ENCODE results near the gene TMEM254.
"Not testable (repeated sequence)": the region's sequence is repeated elsewhere in the genome, so short reads cannot be mapped to it uniquely, and the experiment has no call there.

TMEM254 gene

DNA sequence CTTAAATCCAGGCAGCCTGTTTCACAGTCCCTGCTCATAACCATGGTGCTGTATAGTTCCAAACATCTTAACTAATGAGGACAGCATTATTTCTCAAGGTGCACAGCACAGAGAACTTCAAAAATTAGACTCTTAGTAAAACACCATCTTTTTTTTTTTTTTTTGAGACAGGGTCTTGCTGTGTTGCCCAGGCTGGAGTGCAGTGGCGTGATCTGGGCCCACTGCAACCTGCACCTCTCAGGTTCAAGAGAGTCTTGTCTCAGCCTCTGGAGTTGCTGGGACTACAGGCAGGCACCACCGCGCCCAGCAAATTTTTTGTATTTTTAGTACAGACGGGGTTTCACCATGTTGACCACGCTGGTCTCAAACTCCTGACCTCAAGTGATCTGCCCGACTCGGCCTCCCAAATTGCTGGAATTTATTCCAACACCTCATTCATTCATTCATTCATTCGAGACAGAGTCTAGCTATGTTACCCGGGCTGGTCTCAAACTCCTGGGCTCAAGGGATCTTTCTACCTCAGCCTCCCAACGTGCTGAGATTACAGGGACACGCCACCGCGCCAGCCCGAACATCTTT is 507 bp upstream of the TMEM254 start:
- DNase-seq, result no peak

DNA sequence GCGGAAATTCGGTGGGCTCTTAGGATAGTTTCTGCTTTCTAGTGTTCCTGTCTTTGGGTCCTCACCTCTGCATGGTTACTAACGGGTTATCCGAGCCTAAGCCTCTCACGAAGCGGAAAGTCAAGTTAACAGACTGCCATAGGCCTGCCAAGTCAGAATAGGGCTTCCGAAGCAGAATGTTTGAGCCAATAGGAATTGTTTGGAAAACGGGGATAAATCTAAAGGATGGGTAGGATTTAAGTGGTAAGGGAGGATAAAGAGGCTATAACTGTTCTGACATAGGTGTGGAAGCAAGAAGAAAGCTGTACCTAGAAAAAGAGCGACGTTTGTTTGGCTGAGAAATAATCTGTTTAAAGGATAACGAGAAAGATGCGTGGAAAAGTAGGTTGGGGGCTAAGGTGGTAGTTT is 851 bp downstream of the TMEM254 start:
- no peak for DNase-seq

DNA sequence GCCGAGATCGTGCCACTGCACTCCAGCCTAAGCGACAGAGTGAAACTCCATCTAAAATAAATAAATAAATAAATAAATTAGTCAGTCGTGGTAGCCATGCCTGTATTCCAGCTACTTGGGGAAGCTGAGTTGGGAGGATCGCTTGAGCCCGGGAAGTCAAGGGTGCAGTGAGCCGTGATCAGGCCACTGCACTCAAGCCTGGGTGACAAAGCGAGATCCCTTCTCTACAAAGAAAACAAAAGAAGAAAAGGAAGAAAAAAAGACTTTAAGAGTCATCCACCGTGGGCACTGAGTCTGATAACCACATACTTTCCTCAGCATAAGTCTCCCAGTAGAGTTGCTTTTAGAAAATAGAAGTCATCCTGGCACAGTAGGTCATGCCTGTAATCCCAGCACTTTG is 2.6 kb downstream of the TMEM254 start:
- DNase-seq, result no peak

DNA sequence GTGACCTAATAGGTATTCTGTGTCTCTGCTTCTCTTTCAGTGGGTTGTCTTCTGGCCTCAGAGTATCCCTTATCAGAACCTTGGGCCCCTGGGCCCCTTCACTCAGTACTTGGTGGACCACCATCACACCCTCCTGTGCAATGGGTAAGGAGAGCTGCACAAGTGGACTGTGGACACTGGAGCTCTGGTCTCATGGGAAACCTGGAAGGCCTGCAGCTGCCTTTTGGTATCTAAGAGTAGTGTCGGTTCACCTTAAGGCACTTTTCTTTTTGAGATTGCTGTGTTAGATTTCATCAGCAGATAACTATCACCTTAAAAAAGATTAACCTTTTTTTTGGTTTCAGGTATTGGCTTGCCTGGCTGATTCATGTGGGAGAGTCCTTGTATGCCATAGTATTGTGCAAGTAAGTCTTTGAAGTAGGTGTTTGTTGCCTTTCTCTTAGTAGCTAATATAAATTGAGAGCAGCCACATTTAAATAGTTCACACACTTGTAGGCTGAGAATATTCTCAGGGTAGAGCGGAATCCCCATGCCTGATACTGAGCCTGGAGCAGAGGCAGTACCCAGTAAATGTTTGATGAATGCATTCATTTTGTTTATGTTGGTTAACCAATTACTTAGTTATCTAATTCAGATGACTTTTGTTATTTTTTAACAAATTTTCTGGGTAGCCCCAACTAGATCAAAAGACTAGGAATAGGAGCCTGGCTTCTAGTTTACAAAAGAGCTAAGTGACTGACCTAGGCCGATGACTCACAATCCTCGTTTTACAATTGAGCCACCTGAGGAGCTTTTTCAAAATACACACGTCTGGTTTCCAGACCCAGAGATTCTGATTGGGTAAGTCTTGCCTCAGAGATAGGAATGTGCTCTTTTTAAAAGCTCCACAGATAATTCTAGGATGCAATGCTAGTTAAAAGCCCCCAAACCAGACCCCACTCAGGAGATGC is 3.6 kb downstream of the TMEM254 start:
- DNase-seq, result no peak

DNA sequence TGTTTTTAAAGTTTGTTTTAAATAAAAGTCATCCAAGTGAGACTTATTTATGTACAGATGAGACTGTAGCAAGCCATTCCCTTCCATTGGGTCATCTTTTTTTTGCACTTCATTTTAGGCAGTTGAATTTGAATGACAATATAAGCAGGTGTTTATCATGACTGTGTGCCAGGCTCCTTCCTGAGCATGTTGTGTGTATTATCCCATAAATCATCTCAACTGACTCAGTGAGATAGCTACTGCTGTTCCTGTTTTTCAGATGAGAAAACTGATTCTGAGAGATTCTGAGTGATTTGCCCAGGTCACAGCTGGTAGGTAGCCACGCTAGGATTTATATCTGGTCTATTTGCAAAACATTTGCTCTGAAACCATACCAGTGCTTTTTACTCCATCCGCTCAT is 11.7 kb downstream of the TMEM254 start:
- no peak for DNase-seq

DNA sequence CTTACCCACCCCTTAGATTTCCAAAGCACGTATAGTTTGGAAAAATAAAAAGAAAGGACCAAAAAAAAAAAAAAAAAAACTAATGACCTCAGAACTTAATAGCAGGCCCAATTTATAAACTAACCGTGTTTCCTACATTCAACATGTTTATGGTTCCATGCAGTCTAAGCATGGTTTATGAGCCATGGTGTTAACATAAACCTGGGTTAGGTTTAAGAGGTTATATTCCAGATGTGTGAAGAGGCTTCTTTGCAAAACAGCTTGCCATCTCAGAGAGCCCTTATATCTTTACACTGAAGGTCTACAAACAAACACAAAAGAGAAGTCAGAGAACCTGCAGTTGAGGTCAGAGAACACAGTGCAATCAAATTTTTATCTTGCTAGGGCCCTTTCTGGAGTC is 15.8 kb downstream of the TMEM254 start:
- no peak for DNase-seq

DNA sequence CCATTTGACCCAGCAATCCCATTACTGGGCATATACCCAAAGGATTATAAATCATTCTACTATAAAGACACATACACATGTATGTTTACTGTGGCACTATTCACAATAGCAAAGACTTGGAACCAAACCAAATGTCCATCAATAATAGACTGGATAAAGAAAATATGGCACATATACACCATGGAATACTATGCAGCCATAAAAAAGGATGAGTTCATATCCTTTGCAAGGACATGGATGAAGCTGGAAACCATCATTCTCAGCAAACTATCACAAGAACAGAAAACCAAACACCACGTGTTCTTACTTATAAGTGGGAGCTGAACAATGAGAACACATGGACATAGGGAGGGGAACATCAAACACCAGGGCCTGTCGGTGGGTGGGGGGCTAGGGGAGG is 19.8 kb downstream of the TMEM254 start:
- not testable (repeated sequence) for DNase-seq

DNA sequence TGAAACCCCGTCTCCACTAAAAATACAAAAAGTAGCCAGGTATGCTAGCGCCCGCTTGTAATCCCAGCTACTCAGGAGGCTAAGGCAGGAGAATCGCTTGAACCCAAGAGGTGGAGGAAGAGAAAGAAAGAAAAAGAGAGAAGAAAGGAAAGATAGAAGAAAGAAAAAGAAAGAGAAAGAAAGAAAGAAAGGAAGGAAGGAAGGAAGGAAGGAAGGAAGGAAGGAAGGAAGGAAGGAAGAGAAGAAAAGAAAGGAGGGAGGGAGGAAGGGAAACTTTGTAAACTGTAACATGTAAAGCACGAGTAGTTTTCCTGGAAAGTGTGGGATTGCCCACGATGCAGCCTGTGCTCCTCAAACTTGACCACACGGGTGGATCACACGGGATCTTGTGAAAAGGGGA is 20.8 kb downstream of the TMEM254 start:
- not testable (repeated sequence) for DNase-seq

DNA sequence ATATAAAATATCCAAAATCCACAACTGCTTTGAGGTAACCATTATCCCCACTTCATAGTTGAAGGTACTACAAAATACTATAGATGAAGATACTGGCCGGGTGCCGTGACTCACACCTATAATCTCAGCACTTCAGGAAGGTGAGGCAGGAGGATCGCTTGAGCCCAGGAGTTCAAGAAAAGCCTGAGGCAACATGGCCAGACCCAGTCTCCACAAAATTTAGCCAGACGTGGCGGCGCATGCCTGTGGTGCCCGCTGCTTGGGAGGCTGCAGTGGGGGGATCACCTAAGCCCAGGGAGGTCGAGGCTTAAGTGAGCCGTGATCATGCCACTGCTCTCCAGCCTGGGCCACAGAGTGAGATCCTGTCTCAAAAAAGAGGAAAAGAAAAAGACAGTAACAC is 21.7 kb downstream of the TMEM254 start:
- no peak for DNase-seq

DNA sequence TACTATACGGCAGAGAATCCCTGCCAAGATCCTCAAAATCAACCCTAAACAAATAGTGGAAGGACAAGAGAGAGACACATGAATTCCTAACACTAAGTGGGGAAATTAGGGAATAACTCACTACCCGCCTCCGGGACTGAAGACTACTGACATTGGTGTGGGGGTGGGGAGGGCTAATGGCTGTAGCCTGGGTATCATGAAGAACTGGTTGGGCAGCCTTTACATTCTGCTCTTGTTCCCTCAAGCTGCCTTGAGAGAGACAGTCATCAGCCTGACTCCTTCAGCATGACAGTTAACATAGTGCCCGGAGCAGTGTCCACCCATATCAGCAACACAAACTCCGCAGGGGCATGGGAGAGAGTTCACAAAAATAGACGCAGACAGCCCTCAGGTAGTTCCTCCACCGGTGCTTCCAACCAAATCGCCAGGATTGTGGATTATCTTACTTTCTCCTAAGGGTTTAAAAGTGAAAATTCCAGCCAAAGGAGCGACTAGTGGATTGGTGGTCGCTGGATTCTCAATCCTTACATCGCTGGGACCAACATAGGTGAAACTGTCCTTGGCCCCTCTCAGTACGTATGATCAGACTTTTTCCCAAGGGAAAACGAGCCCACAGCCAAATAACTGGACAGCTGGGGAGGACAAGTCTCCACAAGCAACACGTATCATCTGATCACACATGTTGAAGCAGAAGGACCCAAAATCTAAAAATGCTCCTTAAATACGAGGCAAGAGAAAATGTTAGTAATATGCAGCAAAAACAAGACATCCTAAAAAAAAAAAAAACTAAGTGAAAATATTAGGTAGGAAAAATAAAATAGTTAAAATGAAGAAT is 22.6 kb downstream of the TMEM254 start:
- no peak for DNase-seq

DNA sequence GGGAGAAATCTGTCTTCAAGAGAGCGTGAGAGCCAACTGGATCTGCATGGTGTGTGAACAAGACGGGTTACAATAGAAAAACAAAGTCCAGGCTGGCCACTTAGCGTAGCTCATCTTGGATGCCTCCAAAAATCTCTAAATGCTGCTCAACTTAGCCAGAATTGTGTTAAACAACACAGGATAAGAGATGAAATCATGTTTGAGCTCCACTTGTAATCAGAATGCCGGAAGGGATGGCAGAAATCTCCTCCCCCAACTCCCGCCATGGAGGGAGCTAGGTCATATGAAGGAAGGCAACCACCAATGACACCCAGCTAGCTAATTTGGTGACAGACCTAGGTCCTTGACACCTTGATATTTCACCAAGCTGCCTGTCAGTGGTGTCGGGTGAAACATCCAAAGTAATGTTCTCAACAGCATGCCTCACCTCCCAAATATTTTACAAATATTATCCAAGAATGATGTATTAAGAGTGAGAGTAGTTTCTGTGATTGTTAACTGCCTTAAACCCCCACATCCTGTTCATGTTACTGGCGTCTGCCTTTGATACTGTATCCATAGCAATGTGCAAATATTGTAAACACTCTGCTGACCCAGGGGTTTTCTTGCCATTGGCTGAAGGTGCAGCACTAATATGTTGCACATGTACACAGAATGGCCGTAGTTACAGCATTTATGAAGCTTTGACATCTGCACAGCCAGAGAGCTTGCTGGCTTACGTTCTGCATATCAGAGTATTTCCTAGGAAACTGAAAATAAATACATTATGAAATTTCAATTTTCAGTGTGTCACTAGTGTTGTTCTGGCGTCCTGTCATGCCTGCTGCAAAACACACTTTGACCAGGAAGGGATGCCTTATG is 25.8 kb downstream of the TMEM254 start:
- DNase-seq, result no peak

DNA sequence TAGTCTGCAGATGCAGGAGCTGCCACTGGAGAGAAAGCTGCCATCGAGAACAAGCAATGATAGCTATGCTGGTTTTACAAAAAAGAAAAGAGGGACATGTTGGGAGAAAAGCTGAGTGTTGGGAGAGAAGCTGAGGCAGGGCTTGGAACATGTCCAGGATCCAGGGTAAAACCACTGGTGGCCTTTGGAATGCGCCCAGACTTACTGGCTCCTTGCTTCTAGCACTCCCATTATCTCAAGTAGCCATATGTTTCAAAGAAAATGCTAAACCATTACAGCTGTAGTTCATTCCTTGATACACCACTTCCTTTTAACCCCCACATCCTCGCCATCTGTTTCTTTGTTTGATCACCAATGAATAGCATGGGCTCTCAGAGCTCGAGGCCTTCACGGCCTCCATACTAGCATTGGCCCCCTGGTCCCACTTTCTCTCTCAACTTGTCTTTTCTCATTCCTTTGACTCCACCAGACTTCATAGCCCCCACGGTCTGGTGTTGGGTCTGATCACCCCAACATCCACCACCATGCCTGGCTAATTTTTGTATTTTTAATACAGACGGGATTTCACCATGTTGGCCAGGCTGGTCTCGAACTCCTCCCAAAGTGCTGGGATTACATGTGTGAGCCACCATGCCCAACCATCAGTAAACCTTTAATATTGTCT is 30.2 kb downstream of the TMEM254 start:
- no peak for DNase-seq

DNA sequence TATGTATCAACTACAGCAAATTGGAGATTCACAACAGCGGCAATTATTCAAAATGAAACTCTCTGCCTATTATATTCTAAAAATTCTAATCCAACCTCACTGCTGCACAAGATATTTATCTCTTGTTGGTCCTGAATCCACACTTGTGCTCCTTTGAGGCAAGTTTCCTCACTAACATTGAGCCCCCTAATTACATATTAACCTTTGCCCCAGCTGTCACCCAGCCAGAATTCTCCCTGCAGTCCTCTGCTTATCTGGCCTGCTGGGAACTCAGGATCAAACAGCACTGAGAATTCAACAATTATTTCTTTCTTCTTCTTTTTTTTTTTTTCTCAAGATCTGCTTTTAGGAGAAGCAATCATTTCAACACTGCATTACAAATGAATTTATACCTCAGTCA is 32.5 kb downstream of the TMEM254 start:
- DNase-seq, result no peak

DNA sequence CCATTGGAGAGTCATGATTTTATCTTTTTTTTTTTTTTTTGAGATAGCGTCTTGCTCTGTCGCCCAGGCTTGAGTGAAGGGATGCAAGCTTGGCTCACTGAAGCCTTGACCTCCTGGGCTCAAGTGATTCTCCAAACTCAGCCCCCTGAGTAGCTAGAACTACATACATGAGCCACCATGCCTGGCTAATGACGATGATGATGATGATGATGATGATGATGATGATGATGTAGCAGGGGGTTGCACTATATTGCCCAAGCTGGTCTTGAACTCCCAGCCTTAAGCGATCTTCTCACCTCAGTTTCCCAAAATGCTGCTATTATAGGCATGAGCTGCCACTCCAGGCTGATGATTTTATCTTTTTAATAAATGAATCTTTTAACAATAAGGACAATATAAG is 40.2 kb downstream of the TMEM254 start:
- DNase-seq, result no peak

DNA sequence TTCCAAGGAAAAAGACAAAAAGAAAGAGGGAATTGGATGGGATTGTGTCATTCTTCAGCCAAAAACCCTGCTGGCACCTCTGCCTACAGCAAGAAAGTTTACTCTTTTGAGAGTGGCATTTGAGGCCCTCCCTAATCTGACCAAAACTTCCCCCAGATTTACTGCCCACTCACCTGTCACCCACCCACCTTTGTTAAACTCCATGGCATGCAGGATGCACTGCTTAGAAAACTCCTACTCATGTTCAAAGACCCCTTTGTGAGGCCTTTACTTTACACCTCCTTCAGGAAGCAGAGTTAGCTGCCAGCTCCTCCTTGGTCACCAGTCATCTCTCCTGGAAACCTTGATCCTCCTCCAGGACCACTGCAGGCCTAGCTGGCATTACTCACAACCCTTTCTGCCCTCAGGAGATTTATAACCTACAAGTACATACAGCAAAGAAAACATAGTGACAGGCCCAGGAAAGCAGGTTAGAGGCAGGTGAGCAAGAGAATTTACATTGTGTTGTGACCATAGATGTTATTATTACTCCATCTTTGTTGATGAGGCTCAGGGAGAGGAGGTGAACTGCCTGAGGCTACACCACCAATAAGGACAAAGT is 43.7 kb downstream of the TMEM254 start:
- no peak for DNase-seq

DNA sequence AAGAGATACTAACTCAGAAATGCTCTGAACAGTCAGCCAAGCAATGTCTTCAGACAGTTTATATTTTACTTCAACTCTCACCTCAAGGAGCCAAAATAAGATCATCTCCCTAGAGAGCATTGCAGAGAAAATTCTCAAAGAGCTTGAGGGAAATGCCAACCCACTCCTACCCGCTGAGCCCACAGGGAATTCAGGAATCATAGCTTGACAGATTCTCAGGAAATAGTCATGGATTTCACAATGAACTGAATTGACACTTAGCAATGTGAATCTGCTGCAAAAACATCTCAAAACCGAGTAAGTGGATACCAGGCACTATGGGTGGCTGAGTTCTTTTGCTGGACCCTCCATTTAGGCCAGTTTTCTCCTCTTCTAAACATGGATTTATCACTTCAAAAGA is 44.3 kb downstream of the TMEM254 start:
- DNase-seq, result no peak

DNA sequence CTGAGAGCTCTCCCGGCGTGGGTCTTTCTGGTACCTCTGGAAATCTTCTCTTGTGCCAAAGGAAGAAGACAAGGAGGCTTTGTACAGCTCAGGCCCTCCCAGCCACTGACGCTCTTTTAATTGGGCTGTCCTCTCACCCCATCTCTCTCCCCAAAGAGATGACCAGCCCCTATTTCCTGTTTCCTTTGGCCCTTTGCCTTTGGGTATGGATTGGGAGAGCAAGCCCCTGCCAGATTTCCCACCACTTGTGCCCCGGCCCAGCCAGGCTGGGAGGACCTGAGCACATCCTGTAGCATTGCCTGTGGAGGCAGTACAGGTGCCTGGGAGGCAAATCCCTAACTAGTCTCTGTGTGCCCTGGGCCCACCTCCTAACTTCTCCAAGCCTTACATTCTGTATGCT is 48.4 kb downstream of the TMEM254 start:
- no peak for DNase-seq

DNA sequence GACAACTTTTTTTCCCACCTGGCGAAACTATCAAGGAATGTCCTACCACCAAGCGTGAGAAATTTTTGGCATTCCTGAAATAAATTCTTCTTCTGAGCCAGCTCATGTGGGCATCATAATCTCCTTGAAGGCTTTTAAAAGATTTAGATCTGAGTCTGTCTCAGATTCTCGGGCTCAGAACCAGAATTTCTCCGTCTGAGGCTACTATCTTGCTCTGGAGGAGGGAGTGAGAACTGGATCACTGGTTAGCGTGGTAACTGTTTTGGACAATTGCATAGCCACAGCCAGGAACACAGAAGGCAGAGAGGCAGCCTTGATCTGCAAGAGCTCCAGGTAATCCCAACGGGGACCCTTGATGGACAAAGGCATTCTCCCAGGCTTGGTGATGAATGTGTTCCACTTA is 53.0 kb downstream of the TMEM254 start:
- no peak for DNase-seq

DNA sequence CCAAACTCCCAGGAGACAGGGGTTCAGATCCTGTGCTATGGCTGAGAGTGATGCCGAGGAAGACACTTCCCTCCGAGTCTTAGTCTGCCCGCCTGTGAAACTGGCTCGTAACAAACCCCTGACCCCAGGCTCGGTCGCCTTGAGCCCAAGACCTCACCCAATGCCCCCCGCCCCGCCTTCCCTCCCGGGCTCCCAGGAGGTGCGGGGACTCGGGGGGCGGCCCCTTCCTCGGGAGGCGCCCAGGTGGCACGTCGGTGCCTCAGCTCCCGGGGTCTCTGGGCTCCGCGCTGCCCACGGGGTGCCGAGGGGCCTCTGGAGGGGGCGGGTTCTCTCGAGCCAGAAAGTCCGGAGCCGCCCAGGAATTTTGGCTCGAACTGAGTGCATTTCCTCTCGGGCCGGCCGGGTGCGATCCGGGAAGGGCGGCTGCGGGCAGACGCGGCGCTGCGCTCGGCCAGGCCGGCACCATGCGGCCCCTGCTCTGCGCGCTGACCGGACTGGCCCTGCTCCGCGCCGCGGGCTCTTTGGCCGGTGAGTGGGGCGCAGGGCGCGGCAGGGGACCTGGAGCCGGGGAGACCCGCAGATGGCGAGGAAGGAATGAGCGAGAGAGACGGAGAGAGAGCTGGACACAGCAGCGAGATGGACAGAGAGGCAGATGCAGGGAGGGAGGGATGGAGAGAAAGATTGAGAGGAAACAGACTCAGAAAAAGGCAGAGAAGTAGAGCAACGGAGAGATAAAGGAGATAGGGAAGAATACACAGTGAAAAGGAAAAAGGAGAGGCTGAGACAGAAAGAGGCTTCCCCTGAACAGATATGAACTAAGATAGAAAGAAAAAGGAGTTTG is 54.1 kb downstream of the TMEM254 start, which contains the start of gene PLAC9:
PLAC9 (plus strand) TSS at position 432 of the 841 bp plus-strand sequence; CDS start at position 465, 33 bp downstream.
- no peak for DNase-seq

DNA sequence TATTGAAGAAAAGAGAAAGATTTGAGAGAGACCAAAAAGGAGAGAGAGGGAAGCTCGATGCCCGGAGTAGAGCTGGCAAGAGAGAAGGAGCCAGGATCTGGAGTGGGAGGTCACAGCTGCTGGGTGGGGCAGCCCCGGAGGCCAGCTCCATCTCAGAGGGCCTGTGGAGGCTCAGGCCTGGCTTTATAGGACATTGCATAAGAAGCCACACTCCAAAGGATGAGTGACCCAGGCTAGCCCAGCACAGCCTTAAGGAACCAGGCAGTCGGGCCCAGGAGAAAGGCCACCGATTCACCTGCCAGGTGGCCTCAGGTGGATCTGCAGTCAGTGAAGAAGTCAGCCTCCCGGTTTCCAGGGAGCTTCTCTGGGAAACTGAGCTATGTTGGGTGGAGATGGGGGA is 54.7 kb downstream of the TMEM254 start:
- DNase-seq, result no peak

All from inflammatory macrophage treated with lipopolysaccharide for 1 hour (primary cell).